HEK293 (cell line): ENCODE measurements around the gene MAP3K13.

Source experiments
- CTCF ChIA-PET: fragments of 350-600 bp; formaldehyde crosslinking; extraction: SDS; loops from one replicate; lab custom pipeline; 2021; ENCODE audit warnings: antibody characterized with exemption; lab: Yijun Ruan, JAX
- POLR2A ChIA-PET: fragments of 300-600 bp; formaldehyde crosslinking; extraction: SDS; loops from one replicate; lab custom pipeline; 2020; ENCODE audit warnings: antibody characterized with exemption, inconsistent platforms; lab: Yijun Ruan, JAX
- H3K27ac ChIP-seq: fragments of 200-500 bp; sonication (Bioruptor generic); 2 replicates; pipeline ENCODE4 v1.5.1; 2014; ENCODE audit warnings: low read depth, low read length, control low read depth, inconsistent platforms; ENCODE audit errors: extremely low read depth
- H3K36me3 ChIP-seq, 2 experiments: fragments of 200-500 bp in 1 of 2; sonication (Bioruptor generic) in 1 of 2; 1 replicate in 1 of 2; 2 replicates in 1 of 2; pipeline ENCODE4 v1.5.1; 2014 to 2017; ENCODE audit warnings: inconsistent platforms in 2 of 2, low read length in 2 of 2; ENCODE audit not compliant: control insufficient read depth in 2 of 2, insufficient read depth in 1 of 2
- H3K4me1 ChIP-seq: fragments of 200-500 bp; sonication (Bioruptor generic); 2 replicates; pipeline ENCODE4 v1.5.1; 2014; ENCODE audit warnings: mild to moderate bottlenecking, low read length, inconsistent platforms; ENCODE audit not compliant: control insufficient read depth, insufficient read depth
- H3K4me3 ChIP-seq: 2 replicates; pipeline ENCODE4 v1.5.1; 2011; ENCODE audit warnings: low read depth, mild to moderate bottlenecking, control low read depth, low read length, moderate library complexity
- H3K9me3 ChIP-seq: fragments of 200-500 bp; sonication (Bioruptor generic); 2 replicates; pipeline ENCODE4 v1.5.1; 2014; ENCODE audit warnings: low read depth, low read length, inconsistent platforms; ENCODE audit not compliant: control insufficient read depth, insufficient read depth
- BCL11B ChIP-seq: fragments of 450-650 bp; formaldehyde crosslinking; IDR thresholded peaks from 2 replicates; pipeline ENCODE4 v1.5.1; 2016; ENCODE audit warnings: low read depth, missing biosample characterization, missing genetic modification characterization
- HOXD13 ChIP-seq: sonication (generic); formaldehyde crosslinking; IDR thresholded peaks from 2 replicates; pipeline ENCODE4 v1.8.0; 2022; ENCODE audit warnings: missing genetic modification reagents, borderline replicate concordance
- KLF9 ChIP-seq: fragments of 450-650 bp; formaldehyde crosslinking; IDR thresholded peaks from 2 replicates; pipeline ENCODE4 v1.5.1; 2016; ENCODE audit warnings: missing biosample characterization, missing genetic modification characterization, low read depth
- RBAK ChIP-seq: fragments of 450-650 bp; formaldehyde crosslinking; IDR thresholded peaks from 2 replicates; pipeline ENCODE4 v1.5.1; 2016; ENCODE audit warnings: missing biosample characterization, missing genetic modification characterization
- SCRT1 ChIP-seq: fragments of 450-650 bp; formaldehyde crosslinking; IDR thresholded peaks from 2 replicates; pipeline ENCODE4 v1.5.1; 2016; ENCODE audit warnings: missing biosample characterization, missing genetic modification characterization, borderline replicate concordance
- ZBTB10 ChIP-seq: fragments of 450-650 bp; formaldehyde crosslinking; IDR thresholded peaks from 2 replicates; pipeline ENCODE4 v1.5.1; 2016; ENCODE audit warnings: missing biosample characterization, missing genetic modification characterization
- ZBTB48 ChIP-seq: fragments of 450-650 bp; formaldehyde crosslinking; IDR thresholded peaks from 2 replicates; pipeline ENCODE4 v1.5.1; 2016; ENCODE audit warnings: missing biosample characterization, missing genetic modification characterization
- ZBTB6 ChIP-seq: fragments of 450-650 bp; formaldehyde crosslinking; IDR thresholded peaks from 2 replicates; pipeline ENCODE4 v1.5.1; 2017; ENCODE audit warnings: missing biosample characterization, missing genetic modification characterization
- ZIC2 ChIP-seq: fragments of 450-650 bp; formaldehyde crosslinking; IDR thresholded peaks from 2 replicates; pipeline ENCODE4 v1.5.1; 2016; ENCODE audit warnings: missing biosample characterization, missing genetic modification characterization
- ZNF112 ChIP-seq: fragments of 450-650 bp; formaldehyde crosslinking; IDR thresholded peaks from 2 replicates; pipeline ENCODE4 v1.5.0; 2017; ENCODE audit warnings: missing biosample characterization, missing genetic modification characterization
- ZNF140 ChIP-seq: fragments of 450-650 bp; formaldehyde crosslinking; IDR thresholded peaks from 2 replicates; pipeline ENCODE4 v1.5.1; 2016; ENCODE audit warnings: missing biosample characterization, missing genetic modification characterization
- ZNF146 ChIP-seq: fragments of 450-650 bp; formaldehyde crosslinking; IDR thresholded peaks from 2 replicates; pipeline ENCODE4 v1.5.1; 2016; ENCODE audit warnings: missing biosample characterization, missing genetic modification characterization
- ZNF157 ChIP-seq: fragments of 450-650 bp; formaldehyde crosslinking; IDR thresholded peaks from 2 replicates; pipeline ENCODE4 v1.5.1; 2016; ENCODE audit warnings: missing biosample characterization, missing genetic modification characterization
- ZNF18 ChIP-seq: fragments of 450-650 bp; formaldehyde crosslinking; IDR thresholded peaks from 2 replicates; pipeline ENCODE4 v1.5.1; 2016; ENCODE audit warnings: missing biosample characterization, missing genetic modification characterization
- ZNF221 ChIP-seq: fragments of 450-650 bp; formaldehyde crosslinking; IDR thresholded peaks from 2 replicates; pipeline ENCODE4 v1.5.1; 2017; ENCODE audit warnings: missing biosample characterization, missing genetic modification characterization, borderline replicate concordance
- ZNF223 ChIP-seq: fragments of 450-650 bp; formaldehyde crosslinking; IDR thresholded peaks from 2 replicates; pipeline ENCODE4 v1.5.1; 2016; ENCODE audit warnings: missing biosample characterization, missing genetic modification characterization
- ZNF292 ChIP-seq: fragments of 450-650 bp; formaldehyde crosslinking; IDR thresholded peaks from 2 replicates; pipeline ENCODE4 v1.5.1; 2016; ENCODE audit warnings: low read depth, missing biosample characterization, missing genetic modification characterization, borderline replicate concordance
- ZNF341 ChIP-seq: fragments of 450-650 bp; formaldehyde crosslinking; IDR thresholded peaks from 2 replicates; pipeline ENCODE4; 2016; ENCODE audit warnings: low read depth, missing biosample characterization, missing genetic modification characterization
- ZNF488 ChIP-seq: fragments of 450-650 bp; formaldehyde crosslinking; IDR thresholded peaks from 2 replicates; pipeline ENCODE4 v1.5.1; 2016; ENCODE audit warnings: missing biosample characterization, missing genetic modification characterization
- ZNF518A ChIP-seq: fragments of 450-650 bp; formaldehyde crosslinking; conservative IDR thresholded peaks from 2 replicates; pipeline ENCODE4 v1.5.1; 2016; ENCODE audit warnings: low read depth, missing biosample characterization, missing genetic modification characterization
- ZNF610 ChIP-seq: fragments of 450-650 bp; formaldehyde crosslinking; IDR thresholded peaks from 2 replicates; pipeline ENCODE4 v1.5.1; 2016; ENCODE audit warnings: missing biosample characterization, missing genetic modification characterization, borderline replicate concordance
- ZNF664 ChIP-seq: fragments of 450-650 bp; formaldehyde crosslinking; IDR thresholded peaks from 2 replicates; pipeline ENCODE4 v1.5.1; 2016; ENCODE audit warnings: missing biosample characterization, missing genetic modification characterization
- ZNF707 ChIP-seq: fragments of 450-650 bp; formaldehyde crosslinking; IDR thresholded peaks from 2 replicates; pipeline ENCODE4 v1.5.1; 2016; ENCODE audit warnings: missing biosample characterization, missing genetic modification characterization
- ZSCAN18 ChIP-seq: fragments of 450-650 bp; formaldehyde crosslinking; IDR thresholded peaks from 2 replicates; pipeline ENCODE4 v1.5.1; 2016; ENCODE audit warnings: missing biosample characterization, missing genetic modification characterization
- ZSCAN4 ChIP-seq: fragments of 450-650 bp; formaldehyde crosslinking; IDR thresholded peaks from 2 replicates; pipeline ENCODE4 v1.5.1; 2017; ENCODE audit warnings: missing biosample characterization, missing genetic modification characterization

The MAP3K13 gene

GRCh38 chr3:185504636-185505035 lies 141.7 kb downstream of the MAP3K13 start:
- CTCF ChIA-PET, result no interaction called here
- POLR2A ChIA-PET, result no interaction called here

GRCh38 chr3:185507883-185508282 lies 144.9 kb downstream of the MAP3K13 start:
- Histone ChIP-seq H3K36me3 (no peaks in the 10 kb centered on the region), H3K4me3 (no peak overlapping the region), H3K4me1 (no peaks in the 10 kb centered on the region), H3K9me3 (no peaks in the 10 kb centered on the region), H3K27ac (no peak overlapping the region)
- POLR2A ChIA-PET, result no interaction called here
- CTCF ChIA-PET, result no interaction called here
- TF ChIP-seq ZSCAN4 (tag by site-specific recombination) (no peak), ZNF112 (tag by site-specific recombination) (no peak), ZNF140 (tag by site-specific recombination) (no peak), ZNF664 (tag by site-specific recombination) (no peak), ZNF488 (tag by site-specific recombination) (no peak), ZNF146 (tag by site-specific recombination) (no peak), ZNF292 (tag by site-specific recombination) (no peak), ZSCAN18 (tag by site-specific recombination) (no peak), ZNF18 (tag by site-specific recombination) (no peak), ZNF221 (tag by site-specific recombination) (no peak), ZNF341 (no peak), ZNF518A (tag by site-specific recombination) (no peak), SCRT1 (tag by site-specific recombination) (no peak), ZBTB10 (tag by site-specific recombination) (no peak), HOXD13 (CRISPR knock-in tag) (no peak)

More at GRCh38 chr3:185504636-185505035, 141.7 kb downstream of the MAP3K13 start:
- Histone ChIP-seq H3K36me3 (no peaks in the 10 kb centered on the region), H3K27ac (no peak overlapping the region), H3K4me1 (no peaks in the 10 kb centered on the region), H3K9me3 (no peaks in the 10 kb centered on the region), H3K4me3 (no peak overlapping the region)
- no peak for TF ChIP-seq ZNF157
- no peak for TF ChIP-seq ZNF707 (tag by site-specific recombination)
- TF ChIP-seq ZBTB6 (tag by site-specific recombination), result no peak
- no peak for TF ChIP-seq KLF9 (tag by site-specific recombination)
- no peak for TF ChIP-seq ZNF610 (tag by site-specific recombination)
- no peak for TF ChIP-seq ZBTB48 (tag by site-specific recombination)
- no peak for TF ChIP-seq ZNF664 (tag by site-specific recombination)
- TF ChIP-seq RBAK, result no peak
- TF ChIP-seq ZIC2 (tag by site-specific recombination), result no peak
- no peak for TF ChIP-seq BCL11B (tag by site-specific recombination)
- no peak for TF ChIP-seq ZNF223 (tag by site-specific recombination)
